Testis (tissue), 3 donors: ENCODE data around the gene OXCT2. TPM values are rescaled to one million over a fixed set of nuclear protein-coding genes. Genes with fewer than 3 reads are reported as not detected.

Experiments
- DNase-seq: peaks from one replicate; pipeline ENCODE4 v3.0.0-alpha.2; 2019
- H3K27ac ChIP-seq, 2 donors: fragments of 200-600 bp; sonication (generic); one replicate each; pipeline ENCODE4 v1.5.1; 2019
- H3K27me3 ChIP-seq: fragments of 200-600 bp; sonication (generic); one replicate; pipeline ENCODE4 v1.5.1; 2019
- H3K36me3 ChIP-seq: fragments of 200-600 bp; sonication (generic); one replicate; pipeline ENCODE4 v1.5.1; 2017; ENCODE audit warnings: low read depth; ENCODE audit errors: missing control alignments
- H3K4me1 ChIP-seq: fragments of 200-600 bp; sonication (generic); one replicate; pipeline ENCODE4 v1.5.1; 2019
- H3K4me3 ChIP-seq, 2 donors: fragments of 200-600 bp; sonication (generic); one replicate each; pipeline ENCODE4 v1.5.1; 2017 to 2019
- H3K9me3 ChIP-seq: fragments of 200-600 bp; sonication (generic); one replicate; pipeline ENCODE4 v1.5.1; 2017
- POLR2A ChIP-seq: fragments of 450-650 bp; IDR thresholded peaks from one replicate; pipeline ENCODE4 v1.6.1; 2017; ENCODE audit warnings: antibody characterized with exemption, mild to moderate bottlenecking, moderate library complexity
- WGBS, 2 donors: methylation state at CpG; one replicate each; pipeline ENCODE4 v1.1.5; 2018; 5-methylcytosine and 5-hydroxymethylcytosine counted together
- intact Hi-C: fragments of 100-400 bp; cut with DNase I; formaldehyde crosslinking; loops from one replicate; pipeline ENCODE4 v1.15.1; 2023; ENCODE audit warnings: low total_unique reads
- polyA plus RNA-seq: library from polyadenylated mRNA; stranded (reverse); fragments of 350-450 nt; fragmentation: Illumina TruSeq; extraction: RNeasy Lipid Tissue Mini Kit (QIAGEN cat#74804); gene quantifications from one replicate; pipeline ENCODE4 v1.2.3, GENCODE V29; 2014; ENCODE audit warnings: low read depth, low replicate concordance; ENCODE audit not compliant: insufficient read depth
- total RNA-seq, 2 donors: library from RNA; depleted of rRNA; stranded (reverse); fragments of >200 nt; gene quantifications; one replicate each; pipeline ENCODE4 v1.2.3, GENCODE V29; 2016
- TF ChIP-seq, protein P1 (sequence below), 3 experiments: fragments of 450-650 bp in 2 of 3; fragments of 200-600 bp in 1 of 3; sonication (generic) in 1 of 3; IDR thresholded peaks; one replicate each; pipeline ENCODE4 v1.5.1; 2016 to 2019; ENCODE audit warnings: antibody characterized with exemption in 3 of 3, mild to moderate bottlenecking in 2 of 3, moderate library complexity in 1 of 3

The OXCT2 gene
- total and polyA plus RNA-seq, 3 donors from 2014 or later: 28.6 to 90.0 (median 78.8) TPM

DNA sequence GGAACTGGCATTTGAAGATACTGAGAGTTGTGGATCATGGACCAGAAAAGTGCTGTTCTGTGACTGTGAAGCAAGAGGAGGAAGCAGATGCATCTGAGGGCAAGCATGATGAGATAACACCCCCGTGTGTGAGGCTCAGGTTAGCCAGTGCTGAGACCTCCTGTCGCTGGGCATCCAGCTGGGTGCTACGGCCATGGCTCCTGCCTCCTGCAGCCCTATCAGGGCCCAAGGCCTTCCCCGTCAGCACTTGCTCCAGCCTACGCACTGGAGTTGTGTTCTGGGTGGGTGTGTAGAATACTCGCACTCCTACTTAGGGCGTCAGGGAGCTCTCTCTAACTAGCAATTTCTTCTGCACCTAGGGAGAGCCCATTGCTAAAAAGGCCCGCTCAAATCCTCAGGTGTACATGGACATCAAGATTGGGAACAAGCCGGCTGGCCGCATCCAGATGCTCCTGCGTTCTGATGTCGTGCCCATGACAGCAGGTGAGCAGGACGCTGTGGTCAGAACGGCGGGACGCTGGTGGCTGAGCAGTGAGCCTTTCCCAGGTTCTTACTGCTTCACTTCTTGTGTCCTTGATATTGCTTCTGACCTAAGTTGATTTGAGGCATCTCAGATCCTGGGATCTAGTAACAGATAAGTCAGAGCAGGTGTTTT is 26.0 kb downstream of the OXCT2 start:
- H3K27me3 ChIP-seq: no peaks in the 10 kb centered on the region
- H3K36me3 ChIP-seq: peaks cover 3% of the 10 kb centered on the region
- 90 to 95% methylated on average over 16 of the region's 16 CpGs for WGBS, 2 donors
- TF ChIP-seq POLR2A: no peak
- TF ChIP-seq, protein P1, sequence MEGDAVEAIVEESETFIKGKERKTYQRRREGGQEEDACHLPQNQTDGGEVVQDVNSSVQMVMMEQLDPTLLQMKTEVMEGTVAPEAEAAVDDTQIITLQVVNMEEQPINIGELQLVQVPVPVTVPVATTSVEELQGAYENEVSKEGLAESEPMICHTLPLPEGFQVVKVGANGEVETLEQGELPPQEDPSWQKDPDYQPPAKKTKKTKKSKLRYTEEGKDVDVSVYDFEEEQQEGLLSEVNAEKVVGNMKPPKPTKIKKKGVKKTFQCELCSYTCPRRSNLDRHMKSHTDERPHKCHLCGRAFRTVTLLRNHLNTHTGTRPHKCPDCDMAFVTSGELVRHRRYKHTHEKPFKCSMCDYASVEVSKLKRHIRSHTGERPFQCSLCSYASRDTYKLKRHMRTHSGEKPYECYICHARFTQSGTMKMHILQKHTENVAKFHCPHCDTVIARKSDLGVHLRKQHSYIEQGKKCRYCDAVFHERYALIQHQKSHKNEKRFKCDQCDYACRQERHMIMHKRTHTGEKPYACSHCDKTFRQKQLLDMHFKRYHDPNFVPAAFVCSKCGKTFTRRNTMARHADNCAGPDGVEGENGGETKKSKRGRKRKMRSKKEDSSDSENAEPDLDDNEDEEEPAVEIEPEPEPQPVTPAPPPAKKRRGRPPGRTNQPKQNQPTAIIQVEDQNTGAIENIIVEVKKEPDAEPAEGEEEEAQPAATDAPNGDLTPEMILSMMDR (IDR thresholded peaks at IDR 0.05): no peak
- intact Hi-C loops: no loop called here
- DNase-seq: no peak
- no peak overlapping the region for H3K27ac ChIP-seq
- H3K4me3 ChIP-seq: no peak overlapping the region
- no peaks in the 10 kb centered on the region for H3K9me3 ChIP-seq
- H3K4me1 ChIP-seq: peaks cover under 1% of the 10 kb centered on the region

DNA sequence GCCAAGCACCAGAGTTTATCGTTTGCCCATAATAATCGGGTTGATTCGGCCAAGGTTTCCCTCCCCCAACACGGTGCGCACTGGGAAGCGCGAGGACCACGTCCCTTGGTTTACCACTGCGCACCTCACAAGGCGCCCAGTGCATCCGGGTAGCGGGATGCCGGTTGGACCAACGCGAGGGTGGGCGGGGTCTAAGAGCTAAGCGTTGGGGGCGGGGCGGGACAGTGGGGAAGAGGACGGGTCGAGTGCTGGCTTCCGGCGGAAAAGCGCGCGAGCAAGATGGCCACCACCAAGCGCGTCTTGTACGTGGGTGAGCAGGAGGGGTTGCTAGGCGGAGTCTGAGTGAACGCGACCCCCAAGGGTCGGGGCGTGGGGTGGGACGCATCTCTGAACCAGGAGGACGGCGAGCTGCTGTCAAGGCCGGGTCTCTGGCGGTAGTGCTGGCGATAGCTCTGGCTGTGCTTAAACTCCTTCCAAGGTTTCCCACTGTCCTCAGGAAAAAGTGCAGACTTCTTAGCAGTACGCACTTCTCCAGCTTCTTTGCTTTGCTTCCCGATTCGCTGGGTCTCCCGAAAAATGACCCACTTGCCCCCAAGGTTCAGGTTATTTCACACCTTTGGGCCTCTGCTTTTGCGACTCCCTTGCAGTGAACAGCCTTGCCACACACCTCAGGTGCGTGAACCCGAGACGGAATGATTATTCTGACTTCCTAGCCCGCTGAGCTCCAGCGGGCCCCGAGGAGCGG is 32.4 kb downstream of the OXCT2 start, which contains the start of gene PPIE:
Gene PPIE (plus strand): TSS at position 261 of the 745 bp plus-strand sequence. CDS start 19 bp downstream, at position 280.
- H3K9me3 ChIP-seq: no peaks in the 10 kb centered on the region
- TF ChIP-seq, protein P1 (IDR thresholded peaks at IDR 0.05): no peak
- TF ChIP-seq POLR2A: no peak
- intact Hi-C loops: no loop called here
- WGBS, 2 donors: 0% methylated on average over 41 to 52 of the region's 52 CpGs
- peak within 1 kb of the TSS; percentile 64 to 81 for H3K27ac ChIP-seq
- no peaks in the 10 kb centered on the region for H3K36me3 ChIP-seq
- no peaks in the 10 kb centered on the region for H3K27me3 ChIP-seq
- H3K4me3 ChIP-seq: peak within 1 kb of the TSS; percentile 63 to 85
- H3K4me1 ChIP-seq: peaks cover 12% of the 10 kb centered on the region
- DNase-seq: peak; percentile 99

DNA sequence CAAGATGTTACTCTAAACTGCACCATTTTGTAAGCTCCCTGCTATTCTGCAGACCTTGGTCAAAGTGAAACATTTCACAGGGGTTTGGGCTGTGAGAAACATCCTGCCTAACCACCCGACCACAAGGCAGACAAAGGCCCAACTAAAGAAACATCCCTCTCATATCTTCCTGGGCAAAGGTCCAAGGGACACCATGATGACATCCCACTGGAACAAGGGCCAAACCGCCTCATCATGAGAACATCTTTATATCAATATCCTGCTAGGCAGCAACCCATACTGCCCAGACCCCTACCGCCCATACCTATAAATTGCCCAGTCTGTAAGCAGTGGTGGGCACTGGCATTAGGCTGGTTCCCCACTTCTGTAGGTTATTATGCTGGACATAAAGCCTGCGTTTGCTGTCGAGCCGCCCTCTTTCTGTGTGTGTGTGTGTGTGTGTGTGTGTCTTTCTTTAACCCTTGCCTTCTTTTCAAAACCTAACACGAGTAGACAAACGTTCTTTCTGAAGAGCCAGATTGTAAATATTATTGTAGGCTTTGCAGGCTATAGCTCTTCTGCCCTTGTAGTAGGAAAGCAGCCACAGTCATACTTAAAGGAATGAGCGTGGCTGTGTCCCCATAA is 33.5 kb downstream of the OXCT2 start:
- intact Hi-C loops: no loop called here
- H3K4me3 ChIP-seq: peak overlapping the region in 1 of 2 donors; percentile 63
- TF ChIP-seq, protein P1 (IDR thresholded peaks at IDR 0.05): no peak
- TF ChIP-seq POLR2A: no peak
- peak overlapping the region in 1 of 2 donors; percentile 81 for H3K27ac ChIP-seq
- no peaks in the 10 kb centered on the region for H3K36me3 ChIP-seq
- H3K27me3 ChIP-seq: no peaks in the 10 kb centered on the region
- peaks cover 12% of the 10 kb centered on the region for H3K4me1 ChIP-seq
- no peaks in the 10 kb centered on the region for H3K9me3 ChIP-seq
- WGBS, 2 donors: 35 to 45% methylated on average over 9 of the region's 9 CpGs
- DNase-seq: peak; percentile 70

DNA sequence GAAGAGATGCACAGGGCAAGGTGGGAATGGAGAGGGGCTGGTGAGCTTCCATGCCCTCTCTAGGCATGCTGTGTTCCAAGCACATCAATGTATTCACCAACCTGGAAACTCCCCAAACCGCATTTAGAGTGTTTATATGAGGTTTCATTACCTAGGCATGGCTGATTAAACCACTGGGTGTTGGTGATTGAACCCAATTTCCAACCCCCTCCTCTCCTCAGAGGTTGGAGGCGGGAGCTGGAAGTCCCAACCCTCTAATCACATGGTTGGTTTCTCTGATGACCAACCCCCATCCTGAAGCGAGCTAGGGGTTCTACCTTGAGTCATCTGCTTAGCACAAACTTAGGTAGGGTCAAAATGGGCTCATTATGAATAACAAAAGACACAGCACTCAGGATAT is 35.4 kb downstream of the OXCT2 start:
- H3K36me3 ChIP-seq: no peaks in the 10 kb centered on the region
- intact Hi-C loops: no loop called here
- TF ChIP-seq POLR2A: no peak
- TF ChIP-seq, protein P1 (IDR thresholded peaks at IDR 0.05): no peak
- H3K9me3 ChIP-seq: no peaks in the 10 kb centered on the region
- peaks cover 12% of the 10 kb centered on the region for H3K4me1 ChIP-seq
- peak overlapping the region; percentile 5 to 44 for H3K27ac ChIP-seq
- no peaks in the 10 kb centered on the region for H3K27me3 ChIP-seq
- 73 to 77% methylated on average over 3 of the region's 3 CpGs for WGBS, 2 donors
- no peak overlapping the region for H3K4me3 ChIP-seq
- no peak for DNase-seq
